Heart left ventricle (tissue), 16 donors: ENCODE data around the gene KRTAP5-10. TPM values are rescaled to one million over a fixed set of nuclear protein-coding genes. Genes with fewer than 3 reads are reported as not detected.
"Not testable (repeated sequence)": the region's sequence is repeated elsewhere in the genome, so short reads cannot be mapped to it uniquely, and the experiment has no call there.

Experiments used
- ATAC-seq, 4 donors: fragments of 200-7000 bp; cut with Tn5 transposase; one replicate each; pipeline ENCODE4 v1.9.1; 2020 to 2022; ENCODE audit warnings: moderate library complexity in 4 of 4, mild to moderate bottlenecking in 3 of 4, moderate number of reproducible peaks in 1 of 4
- DNase-seq, 5 donors: peaks; one replicate each; pipeline ENCODE4 v3.0.0-alpha.2; 2020
- H3K27ac ChIP-seq, 12 donors: fragments of 200-600 bp; sonication (generic) in 4 of 12; one replicate each; pipeline versions ENCODE4 v1.5.0 to v1.8.0; 2016 to 2022; ENCODE audit warnings: mild to moderate bottlenecking in 2 of 12
- H3K27me3 ChIP-seq, 9 donors: fragments of 200-600 bp; sonication (generic) in 2 of 9; one replicate each; pipeline versions ENCODE4 v1.5.1 to v1.8.0; 2016 to 2022; ENCODE audit warnings: mild to moderate bottlenecking in 3 of 9
- H3K36me3 ChIP-seq, 9 donors: fragments of 200-600 bp; sonication (generic) in 2 of 9; one replicate each; pipeline versions ENCODE4 v1.5.0 to v1.8.0; 2018 to 2022; ENCODE audit warnings: mild to moderate bottlenecking in 2 of 9
- H3K4me1 ChIP-seq, 12 donors: fragments of 200-600 bp; sonication (generic) in 4 of 12; one replicate each; pipeline versions ENCODE4 v1.5.0 to v1.8.0; 2016 to 2022; ENCODE audit warnings: mild to moderate bottlenecking in 3 of 12
- H3K4me3 ChIP-seq, 12 donors: fragments of 200-600 bp; sonication (generic) in 4 of 12; one replicate each; pipeline versions ENCODE4 v1.5.0 to v1.8.0; 2017 to 2022; ENCODE audit warnings: mild to moderate bottlenecking in 9 of 12, moderate library complexity in 4 of 12
- H3K9me3 ChIP-seq, 12 donors: fragments of 200-600 bp; sonication (generic) in 4 of 12; one replicate each; pipeline versions ENCODE4 v1.5.0 to v1.8.0; 2016 to 2022; ENCODE audit warnings: mild to moderate bottlenecking in 1 of 12
- CTCF ChIP-seq, 12 donors: fragments of 200-600 bp; sonication (generic) in 4 of 12; IDR thresholded peaks; one replicate each; pipeline versions ENCODE4 v1.5.0 to v1.8.0; 2018 to 2022; ENCODE audit warnings: antibody characterized with exemption in 12 of 12, mild to moderate bottlenecking in 5 of 12
- POLR2A ChIP-seq, 2 donors: fragments of 450-650 bp; IDR thresholded peaks; one replicate each; pipeline ENCODE4 v1.6.1; 2017; ENCODE audit warnings: antibody characterized with exemption in 2 of 2, mild to moderate bottlenecking in 2 of 2, moderate library complexity in 2 of 2
- WGBS, 4 donors: extraction: QIAGEN DNeasy Blood & Tissue Kit in 2 of 4; methylation state at CpG; one replicate each; pipeline versions ENCODE4 v1.1.5 to v1.1.7; 2013 to 2018; 5-methylcytosine and 5-hydroxymethylcytosine counted together
- intact Hi-C, 10 donors: fragments of 100-400 bp; cut with DNase I; formaldehyde crosslinking; loops; one replicate each; pipeline versions ENCODE4 v1.11.1 to v1.14.2; 2022
- polyA plus RNA-seq, 2 donors: library from polyadenylated mRNA; stranded (reverse); fragments of 200-250 nt; gene quantifications; one replicate each; pipeline ENCODE4 v1.2.3, GENCODE V29; 2013
- total RNA-seq, 9 donors: library from RNA; depleted of rRNA in 2 of 9; stranded (reverse); fragments of >200 nt in 2 of 9; fragmentation: NEBNext Ultra II Directional in 3 of 9; extraction: Animal tissue kit (Norgen Biotek cat#: 25700) in 3 of 9; gene quantifications; one replicate each; pipeline versions ENCODE4 v1.1.0 to v1.2.4, GENCODE V29; 2016 to 2023
- donor health status: ischemic (EF 13 %, LVEDD 7.1; RV severe dilation, severe dysfunction).
- donor health status: healthy with polysubstance abuse.
- donor health status: DM: no; HTN: yes; CAD: no.
- donor health status: DM: no; HTN: no; CAD: no.
- donor health status: ischemic (EF 25% LVEDD 6.9; RV normal size, moderate dysfunction).
- donor health status: ischemic (EF 25% LVEDD 5.7; RV mildly dilated, moderate dysfunction).
- donor health status: healthy.
- donor health status: DM: yes; HTN: yes; CAD: no.
- donor health status: ischemic (EF 35%, LVEDD 5.7; RV mildly dilated, moderate dysfunction).
- donor health status: nonischemic (EF 11% LVEDD 7.7; RV severe dilation, severe dysfunction).
- donor health status: DM: yes; HTN: yes; CAD: no.
- donor health status: PGD.
- donor health status: ischemic (EF 29% LVEDD 5.4; RV normal size, mild dysfunction).
- donor health status: nonischemic (EF 23%, LVEDD 6.1; RV moderate dilation, normal function).

KRTAP5-10 gene
- total and polyA plus RNA-seq, 11 donors, result not detected

DNA sequence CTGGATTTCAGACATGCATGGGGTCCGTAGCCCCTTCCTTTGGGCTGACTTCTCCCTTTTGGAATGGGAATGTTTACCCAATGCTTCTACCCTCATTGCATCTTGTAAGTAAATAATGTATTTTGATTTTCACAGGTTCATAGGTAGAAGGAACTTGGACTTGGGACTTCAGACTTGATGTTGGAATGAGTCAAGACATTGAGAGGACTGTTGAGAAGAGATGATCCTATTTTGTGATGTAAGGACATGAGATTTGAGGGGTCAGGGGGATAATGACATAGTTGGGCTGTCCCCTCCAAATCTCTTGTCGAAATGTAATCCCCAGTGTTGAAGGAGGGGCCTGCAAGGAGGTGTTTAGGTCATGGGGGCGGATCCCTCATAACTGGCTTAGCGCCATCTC, 933 bp upstream of the KRTAP5-10 start:
- no peaks in the 10 kb centered on the region for H3K4me1 ChIP-seq
- H3K27me3 ChIP-seq, result peaks cover 0 to 37% (median 8%) of the 10 kb centered on the region in 9 donors
- no peak for ATAC-seq
- TF ChIP-seq CTCF (IDR thresholded peaks at IDR 0.05) (no peak), POLR2A (IDR thresholded peaks at IDR 0.05) (no peak)
- intact Hi-C loops, result loop anchor here in 1 of 10 donors (10.0 kb wide), 1 partner anchor 60 kb away; no protein-coding TSS in a partner anchor
- H3K27ac ChIP-seq, result no peak overlapping the region
- no peaks in the 10 kb centered on the region for H3K36me3 ChIP-seq
- H3K9me3 ChIP-seq, result peaks cover 0 to 6% (median 0%) of the 10 kb centered on the region in 12 donors
- H3K4me3 ChIP-seq, result no peak overlapping the region
- 82 to 87% (median 83%) methylated on average over 4 of the region's 4 CpGs for WGBS, 4 donors
- DNase-seq, result no peak

DNA sequence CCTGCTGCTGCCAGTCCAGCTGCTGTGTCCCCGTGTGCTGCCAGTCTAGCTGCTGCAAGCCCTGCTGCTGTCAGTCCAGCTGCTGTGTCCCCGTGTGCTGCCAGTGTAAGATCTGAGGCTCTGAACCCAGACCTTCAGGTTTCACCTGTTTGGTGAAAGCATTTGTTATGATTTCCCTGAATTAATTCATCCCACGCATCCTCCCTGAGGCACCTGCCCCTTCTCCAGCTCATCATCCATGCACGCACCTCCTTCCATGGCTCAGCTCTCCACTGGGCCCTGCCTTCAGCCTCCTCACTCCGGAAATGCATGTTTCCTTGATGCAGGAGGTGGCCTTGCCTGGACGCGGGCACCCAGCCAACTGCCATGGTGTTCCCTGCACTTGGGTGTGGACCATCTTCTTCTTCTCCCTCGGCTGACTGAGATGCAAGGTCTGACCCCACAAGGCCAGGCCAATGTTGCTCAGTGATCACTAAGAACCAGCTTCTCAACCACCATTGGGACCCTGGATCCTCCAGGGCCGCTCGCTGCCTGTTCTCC, 788 bp downstream of the KRTAP5-10 start:
- peaks cover 0 to 2% (median 0%) of the 10 kb centered on the region in 12 donors for H3K9me3 ChIP-seq
- no peak for TF ChIP-seq POLR2A (IDR thresholded peaks at IDR 0.05)
- TF ChIP-seq CTCF (IDR thresholded peaks at IDR 0.05), result no peak
- DNase-seq (no peak), ATAC-seq (no peak)
- intact Hi-C loops, result loop anchor here in 1 of 10 donors (10.0 kb wide), 1 partner anchor 61 kb away; no protein-coding TSS in a partner anchor
- H3K4me3 ChIP-seq, result no peak overlapping the region
- 62 to 72% (median 68%) methylated on average over 9 to 10 of the region's 10 CpGs for WGBS, 4 donors
- H3K4me1 ChIP-seq, result no peaks in the 10 kb centered on the region
- H3K27ac ChIP-seq, result no peak overlapping the region
- H3K27me3 ChIP-seq, result peaks cover 0 to 37% (median 8%) of the 10 kb centered on the region in 9 donors
- H3K36me3 ChIP-seq, result no peaks in the 10 kb centered on the region

GRCh38 chr11:71566626-71567599, 1.6 kb downstream of the KRTAP5-10 start:
- H3K4me1 ChIP-seq, H3K9me3 ChIP-seq, DNase-seq, H3K36me3 ChIP-seq, H3K4me3 ChIP-seq, H3K27ac ChIP-seq: not testable (repeated sequence)
- peaks cover 0 to 39% (median 8%) of the 10 kb centered on the region in 9 donors for H3K27me3 ChIP-seq
- intact Hi-C loops, result loop anchor here in 1 of 10 donors (10.0 kb wide), 1 partner anchor 62 kb away; no protein-coding TSS in a partner anchor
- WGBS, 4 donors, result 43 to 60% (median 52%) methylated on average over 16 to 21 of the region's 21 CpGs
- peak in 1 of 4 donors; percentile 14 for ATAC-seq

GRCh38 chr11:71567633-71568032, 2.3 kb downstream of the KRTAP5-10 start:
- H3K4me1 ChIP-seq, DNase-seq, H3K4me3 ChIP-seq, H3K36me3 ChIP-seq, H3K27ac ChIP-seq, ATAC-seq, H3K9me3 ChIP-seq: not testable (repeated sequence)
- H3K27me3 ChIP-seq, result peaks cover 0 to 44% (median 8%) of the 10 kb centered on the region in 9 donors
- WGBS, 4 donors, result 41 to 79% (median 69%) methylated on average over 7 to 8 of the region's 8 CpGs
- intact Hi-C loops, result loop anchor here in 1 of 10 donors (10.0 kb wide), 1 partner anchor 63 kb away; no protein-coding TSS in a partner anchor
